BE2C (cell line): Measurements from ENCODE around the gene PFDN1.
"Not testable (repeated sequence)": the region's sequence is repeated elsewhere in the genome, so short reads cannot be mapped to it uniquely, and the experiment has no call there.

Source experiments
- DNase-seq: peaks from one replicate; pipeline ENCODE4 v3.0.0-alpha.2; 2020
- H3K27me3 ChIP-seq: fragments of 250-450 bp; sonication (Bioruptor Pico); 2 replicates; pipeline ENCODE4 v1.5.1; 2020; ENCODE audit warnings: mild to moderate bottlenecking
- H3K36me3 ChIP-seq: fragments of 250-450 bp; sonication (Bioruptor Pico); 2 replicates; pipeline ENCODE4 v1.5.1; 2020; ENCODE audit warnings: mild to moderate bottlenecking
- H3K4me1 ChIP-seq: fragments of 250-450 bp; sonication (Bioruptor Pico); 2 replicates; pipeline ENCODE4 v1.5.1; 2020
- H3K4me3 ChIP-seq: 2 replicates; pipeline ENCODE4 v1.5.1; 2011; ENCODE audit warnings: low read depth, low read length
- H3K9me3 ChIP-seq: fragments of 250-450 bp; sonication (Bioruptor Pico); 2 replicates; pipeline ENCODE4 v1.5.1; 2020
- TF ChIP-seq, protein P1 (sequence below): IDR thresholded peaks from 2 replicates; pipeline ENCODE4 v1.5.1; 2012; ENCODE audit warnings: mild to moderate bottlenecking, low read depth, low read length

PFDN1 gene

DNA sequence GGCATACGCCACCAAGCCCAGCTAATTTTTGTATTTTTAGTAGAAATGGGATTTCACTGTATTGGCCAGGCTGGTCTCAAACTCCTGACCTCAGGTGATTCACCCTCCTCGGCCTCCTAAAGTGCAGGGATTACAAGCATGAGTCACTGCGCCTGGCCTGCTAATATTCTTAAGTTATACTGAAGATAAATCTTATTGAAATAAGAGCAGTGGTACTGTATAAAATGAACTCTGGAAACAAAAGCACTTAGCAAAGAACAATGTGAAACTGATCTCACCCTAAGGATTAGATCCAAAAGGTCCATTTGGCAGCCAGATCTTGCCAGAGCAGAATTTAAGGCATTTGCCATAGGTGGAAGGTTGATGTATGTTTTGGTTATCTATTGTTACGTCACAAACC lies 100.8 kb downstream of the PFDN1 start:
- H3K36me3 ChIP-seq = no peaks in the 10 kb centered on the region
- no peaks in the 10 kb centered on the region for H3K9me3 ChIP-seq
- no peaks in the 10 kb centered on the region for H3K27me3 ChIP-seq
- TF ChIP-seq, protein P1, sequence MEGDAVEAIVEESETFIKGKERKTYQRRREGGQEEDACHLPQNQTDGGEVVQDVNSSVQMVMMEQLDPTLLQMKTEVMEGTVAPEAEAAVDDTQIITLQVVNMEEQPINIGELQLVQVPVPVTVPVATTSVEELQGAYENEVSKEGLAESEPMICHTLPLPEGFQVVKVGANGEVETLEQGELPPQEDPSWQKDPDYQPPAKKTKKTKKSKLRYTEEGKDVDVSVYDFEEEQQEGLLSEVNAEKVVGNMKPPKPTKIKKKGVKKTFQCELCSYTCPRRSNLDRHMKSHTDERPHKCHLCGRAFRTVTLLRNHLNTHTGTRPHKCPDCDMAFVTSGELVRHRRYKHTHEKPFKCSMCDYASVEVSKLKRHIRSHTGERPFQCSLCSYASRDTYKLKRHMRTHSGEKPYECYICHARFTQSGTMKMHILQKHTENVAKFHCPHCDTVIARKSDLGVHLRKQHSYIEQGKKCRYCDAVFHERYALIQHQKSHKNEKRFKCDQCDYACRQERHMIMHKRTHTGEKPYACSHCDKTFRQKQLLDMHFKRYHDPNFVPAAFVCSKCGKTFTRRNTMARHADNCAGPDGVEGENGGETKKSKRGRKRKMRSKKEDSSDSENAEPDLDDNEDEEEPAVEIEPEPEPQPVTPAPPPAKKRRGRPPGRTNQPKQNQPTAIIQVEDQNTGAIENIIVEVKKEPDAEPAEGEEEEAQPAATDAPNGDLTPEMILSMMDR = no peak
- DNase-seq = no peak
- no peak overlapping the region for H3K4me3 ChIP-seq
- no peaks in the 10 kb centered on the region for H3K4me1 ChIP-seq

DNA sequence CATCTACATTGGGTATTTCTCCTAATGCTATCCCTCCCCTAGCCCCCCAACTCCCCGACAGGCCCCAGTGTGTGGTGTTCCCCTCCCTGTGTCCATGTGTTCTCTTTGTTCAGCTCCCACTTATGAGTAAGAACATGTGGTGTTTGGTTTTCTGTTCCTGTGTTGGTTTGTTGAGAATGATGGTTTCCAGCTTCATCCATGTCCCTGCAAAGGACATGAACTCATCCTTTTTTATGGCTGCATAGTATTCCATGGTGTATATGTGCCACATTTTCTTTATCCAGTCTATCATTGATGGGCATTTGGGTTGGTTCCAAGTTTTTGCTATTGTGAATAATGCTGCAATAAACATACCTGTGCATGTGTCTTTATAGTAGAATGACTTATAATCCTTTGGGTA lies 104.0 kb downstream of the PFDN1 start:
- not testable (repeated sequence) for DNase-seq, H3K36me3 ChIP-seq, H3K27me3 ChIP-seq, H3K4me1 ChIP-seq, H3K9me3 ChIP-seq, H3K4me3 ChIP-seq

DNA sequence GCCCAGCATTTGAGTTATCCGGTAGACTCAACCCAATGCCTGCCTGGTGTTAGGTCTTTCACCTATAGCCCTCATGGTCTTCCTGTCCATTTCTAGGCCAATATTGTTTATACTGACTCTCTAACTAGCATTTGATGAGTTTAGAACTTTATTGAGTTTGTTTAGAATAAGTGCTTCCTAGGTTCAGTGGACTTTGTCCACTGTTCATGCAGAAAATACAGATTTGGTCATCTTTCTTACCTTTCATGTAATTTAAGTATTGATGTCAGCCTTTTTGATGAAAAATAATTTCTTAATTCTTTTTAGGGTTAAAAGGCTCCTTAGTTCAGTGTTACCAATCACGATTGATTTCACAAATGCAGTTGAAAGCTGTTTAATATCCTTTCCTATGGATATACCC lies 105.9 kb downstream of the PFDN1 start:
- Histone ChIP-seq H3K4me3 (no peak overlapping the region), H3K36me3 (no peaks in the 10 kb centered on the region; the same call in 1 of the 2 replicates), H3K9me3 (no peaks in the 10 kb centered on the region), H3K27me3 (no peaks in the 10 kb centered on the region), H3K4me1 (no peaks in the 10 kb centered on the region)
- no peak for DNase-seq
- TF ChIP-seq, protein P1 = no peak

DNA sequence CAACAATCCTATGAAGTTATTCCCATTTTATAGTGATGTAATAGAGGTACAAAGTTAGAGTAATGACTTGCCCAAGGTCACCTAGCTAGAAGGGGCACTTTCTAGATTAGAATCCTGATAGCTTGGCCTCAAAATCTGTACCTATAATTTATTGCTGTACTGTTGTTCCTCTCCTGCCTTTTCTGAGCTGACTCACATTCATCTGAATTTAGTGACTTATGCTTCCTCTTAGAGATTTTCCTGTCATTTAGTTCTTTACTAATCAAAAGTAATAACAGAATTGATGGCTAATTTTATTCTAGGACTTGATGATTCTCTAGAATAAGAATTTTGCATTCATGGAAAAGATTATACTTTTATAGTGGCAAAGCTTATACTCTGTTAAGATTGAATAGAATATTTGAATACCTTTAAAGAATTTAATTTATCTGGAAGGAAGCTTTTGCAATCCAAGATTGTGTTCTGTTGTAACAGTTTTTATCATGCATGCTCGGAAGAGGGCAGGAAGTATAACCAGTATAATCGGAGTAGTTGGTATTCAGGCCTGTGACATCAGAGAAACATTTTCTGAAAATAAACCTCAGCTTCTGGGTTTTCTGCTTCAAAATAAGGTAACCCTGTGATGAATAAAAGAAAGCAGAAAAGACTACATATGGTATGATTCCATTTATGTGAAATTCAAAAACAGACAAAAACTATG lies 106.6 kb downstream of the PFDN1 start:
- Histone ChIP-seq H3K4me3 (no peak overlapping the region), H3K9me3 (no peaks in the 10 kb centered on the region), H3K4me1 (no peaks in the 10 kb centered on the region), H3K36me3 (no peaks in the 10 kb centered on the region; the same call in 1 of the 2 replicates), H3K27me3 (no peaks in the 10 kb centered on the region)
- DNase-seq = no peak
- TF ChIP-seq, protein P1 = no peak
